Measurements from ENCODE around the gene LRP1B.

LRP1B gene

DNA sequence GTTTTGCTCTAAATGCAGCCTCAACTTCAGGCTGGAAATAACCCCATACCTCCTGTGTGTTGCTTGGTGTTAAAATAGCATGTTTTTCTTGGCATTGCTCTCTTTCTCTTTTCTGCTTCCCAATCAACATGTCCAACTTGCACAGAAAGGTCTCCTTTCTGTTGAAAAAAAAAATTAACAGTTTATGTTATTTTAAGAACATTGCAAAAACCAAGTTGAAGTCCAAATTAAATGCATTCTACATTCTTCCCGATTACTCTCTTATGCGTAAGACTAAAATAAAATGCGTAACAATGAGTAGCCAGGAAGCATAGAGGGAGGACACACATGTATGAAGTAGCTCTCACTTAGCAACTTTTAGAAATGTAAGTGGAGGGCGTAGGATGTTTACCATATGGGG lies 1944.5 kb downstream of the LRP1B start:
- H3K4me1 ChIP-seq (ENCODE audit: control insufficient read depth in 1 of 2, insufficient read depth in 1 of 2, low read depth in 1 of 2, low read length in 1 of 2): no peaks in the 10 kb centered on the region
- H3K4me3 ChIP-seq (ENCODE audit: low read depth in 1 of 2, low read length in 1 of 2): no peak overlapping the region
- H3K9me3 ChIP-seq: no peaks in the 10 kb centered on the region
- H3K27ac ChIP-seq: no peak overlapping the region
- TF ChIP-seq, protein P1, sequence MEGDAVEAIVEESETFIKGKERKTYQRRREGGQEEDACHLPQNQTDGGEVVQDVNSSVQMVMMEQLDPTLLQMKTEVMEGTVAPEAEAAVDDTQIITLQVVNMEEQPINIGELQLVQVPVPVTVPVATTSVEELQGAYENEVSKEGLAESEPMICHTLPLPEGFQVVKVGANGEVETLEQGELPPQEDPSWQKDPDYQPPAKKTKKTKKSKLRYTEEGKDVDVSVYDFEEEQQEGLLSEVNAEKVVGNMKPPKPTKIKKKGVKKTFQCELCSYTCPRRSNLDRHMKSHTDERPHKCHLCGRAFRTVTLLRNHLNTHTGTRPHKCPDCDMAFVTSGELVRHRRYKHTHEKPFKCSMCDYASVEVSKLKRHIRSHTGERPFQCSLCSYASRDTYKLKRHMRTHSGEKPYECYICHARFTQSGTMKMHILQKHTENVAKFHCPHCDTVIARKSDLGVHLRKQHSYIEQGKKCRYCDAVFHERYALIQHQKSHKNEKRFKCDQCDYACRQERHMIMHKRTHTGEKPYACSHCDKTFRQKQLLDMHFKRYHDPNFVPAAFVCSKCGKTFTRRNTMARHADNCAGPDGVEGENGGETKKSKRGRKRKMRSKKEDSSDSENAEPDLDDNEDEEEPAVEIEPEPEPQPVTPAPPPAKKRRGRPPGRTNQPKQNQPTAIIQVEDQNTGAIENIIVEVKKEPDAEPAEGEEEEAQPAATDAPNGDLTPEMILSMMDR (IDR thresholded peaks at IDR 0.05): no peak
- H3K36me3 ChIP-seq: no peaks in the 10 kb centered on the region
- no peaks in the 10 kb centered on the region for H3K27me3 ChIP-seq

GRCh38 chr2:140185076-140185475 lies 1945.7 kb downstream of the LRP1B start:
- Histone ChIP-seq H3K4me3 (ENCODE audit: low read depth in 1 of 2, low read length in 1 of 2) (no peak overlapping the region), H3K27ac (no peak overlapping the region), H3K27me3 (no peaks in the 10 kb centered on the region), H3K9me3 (no peaks in the 10 kb centered on the region), H3K4me1 (ENCODE audit: control insufficient read depth in 1 of 2, insufficient read depth in 1 of 2, low read depth in 1 of 2, low read length in 1 of 2) (no peaks in the 10 kb centered on the region), H3K36me3 (no peaks in the 10 kb centered on the region)
- TF ChIP-seq, protein P1 (IDR thresholded peaks at IDR 0.05): no peak

DNA sequence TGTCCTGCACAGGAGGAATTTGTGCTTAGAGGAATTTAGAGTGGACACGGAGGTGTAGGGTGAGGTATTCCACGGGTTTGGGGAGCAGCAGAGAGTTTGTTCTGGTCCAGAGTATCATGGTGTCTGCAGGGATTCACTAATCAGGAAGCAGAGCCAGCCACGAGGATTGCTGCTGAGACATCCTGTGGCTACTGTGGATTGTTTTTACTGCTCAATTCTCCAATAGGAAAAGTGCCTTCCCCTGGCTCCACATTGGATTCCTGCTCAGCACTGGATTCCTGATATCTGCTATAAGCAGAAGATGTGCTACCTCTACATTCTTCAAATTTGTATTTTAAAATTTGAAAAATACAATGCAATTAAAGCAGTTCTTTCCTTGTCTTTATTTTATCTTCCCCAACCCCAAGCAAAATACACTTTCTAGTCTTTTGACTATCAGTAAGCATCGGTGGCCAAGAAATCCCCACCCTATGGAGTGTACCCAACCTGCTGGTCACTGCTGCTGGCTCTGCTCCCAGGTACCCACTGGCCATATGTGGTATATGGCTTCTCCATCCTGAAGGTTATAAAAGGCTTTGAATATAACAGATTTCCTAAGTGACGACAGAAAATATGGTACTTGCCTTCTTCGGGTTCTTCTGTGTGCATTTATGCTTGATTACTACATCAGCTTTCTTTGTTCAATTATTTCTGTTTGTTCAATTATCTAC lies 1947.6 kb downstream of the LRP1B start:
- H3K4me3 ChIP-seq (ENCODE audit: low read depth in 1 of 2, low read length in 1 of 2): no peak overlapping the region
- TF ChIP-seq, protein P1 (IDR thresholded peaks at IDR 0.05): no peak
- no peaks in the 10 kb centered on the region for H3K4me1 ChIP-seq (ENCODE audit: control insufficient read depth in 1 of 2, insufficient read depth in 1 of 2, low read depth in 1 of 2, low read length in 1 of 2)
- H3K27ac ChIP-seq: no peak overlapping the region
- H3K9me3 ChIP-seq: no peaks in the 10 kb centered on the region
- H3K27me3 ChIP-seq: no peaks in the 10 kb centered on the region
- no peaks in the 10 kb centered on the region for H3K36me3 ChIP-seq

All from neutrophil (primary cell).